ENCODE data around the gene CTBP2.

CTBP2 gene

DNA sequence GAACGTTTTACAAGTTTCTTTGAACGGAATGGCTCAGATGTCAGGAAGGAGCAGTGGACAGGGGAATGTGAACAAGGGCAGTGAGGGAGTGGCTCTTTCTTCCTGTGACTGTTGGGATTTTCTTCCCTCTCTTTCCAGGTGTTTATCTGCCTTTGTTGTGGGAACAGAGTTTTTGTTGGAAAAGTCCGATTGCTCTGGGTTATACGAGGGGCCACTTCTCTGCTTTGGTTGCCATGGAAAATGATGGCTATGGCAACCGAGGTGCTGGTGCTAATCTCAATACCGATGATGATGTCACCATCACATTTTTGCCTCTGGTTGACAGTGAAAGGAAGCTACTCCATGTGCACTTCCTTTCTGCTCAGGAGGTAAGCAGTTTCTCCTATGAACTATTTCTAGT, 177.0 kb downstream of the CTBP2 start:
- no peak for TF ChIP-seq CTCF (IDR thresholded peaks at IDR 0.05; ENCODE audit: insufficient read depth, low read length, missing control alignments)

GRCh38 chr10:124978376-124978725, 182.0 kb downstream of the CTBP2 start:
- ChIA-PET POLR2A (no interaction called here), CTCF (interaction anchor here (1.2 kb wide), 1 partner anchor 13 kb away, joined by 7 read pairs; no protein-coding TSS in a partner anchor)
- no peak for TF ChIP-seq CTCF (IDR thresholded peaks at IDR 0.05; ENCODE audit: insufficient read depth, low read length, missing control alignments)
- DNase-seq (ENCODE audit: low read depth, low spot score) = no peak
- no peak overlapping the region for H3K4me3 ChIP-seq (ENCODE audit: low read depth, low read length)

More for the DNA sequence above, 177.0 kb downstream of the CTBP2 start:
- ChIA-PET POLR2A (no interaction called here), CTCF (interaction anchor here (1.3 to 2.9 kb wide), 2 partner anchors 9 kb away, joined by 4 to 15 read pairs; no protein-coding TSS in a partner anchor)
- no peak for DNase-seq (ENCODE audit: low read depth, low spot score)
- H3K4me3 ChIP-seq (ENCODE audit: low read depth, low read length) = no peak overlapping the region

GRCh38 chr10:124977648-124978375, 182.6 kb downstream of the CTBP2 start:
- DNase-seq (ENCODE audit: low read depth, low spot score) = no peak
- ChIA-PET CTCF (interaction anchor here (1.2 kb wide), 1 partner anchor 14 kb away, joined by 7 read pairs; no protein-coding TSS in a partner anchor), POLR2A (no interaction called here)
- H3K4me3 ChIP-seq (ENCODE audit: low read depth, low read length) = no peak overlapping the region
- TF ChIP-seq CTCF (IDR thresholded peaks at IDR 0.05; ENCODE audit: insufficient read depth, low read length, missing control alignments) = no peak

- ChIA-PET POLR2A (no interaction called here), CTCF (no interaction called here)
- TF ChIP-seq CTCF (IDR thresholded peaks at IDR 0.05; ENCODE audit: insufficient read depth, low read length, missing control alignments) = no peak
These were observed 183.2 kb downstream of the CTBP2 start for GRCh38 chr10:124977161-124977560.

GRCh38 chr10:124975977-124976514, 184.3 kb downstream of the CTBP2 start:
- H3K4me3 ChIP-seq (ENCODE audit: low read depth, low read length) = no peak overlapping the region
- CTCF ChIA-PET = interaction anchor here (1.2 to 1.9 kb wide), 2 partner anchors 15 to 17 kb away, joined by 5 read pairs; no protein-coding TSS in a partner anchor
- TF ChIP-seq CTCF (IDR thresholded peaks at IDR 0.05; ENCODE audit: insufficient read depth, low read length, missing control alignments) = no peak
- POLR2A ChIA-PET = no interaction called here
- DNase-seq (ENCODE audit: low read depth, low spot score) = no peak

More at GRCh38 chr10:124977161-124977560, 183.2 kb downstream of the CTBP2 start:
- no peak overlapping the region for H3K4me3 ChIP-seq (ENCODE audit: low read depth, low read length)
- no peak for DNase-seq (ENCODE audit: low read depth, low spot score)

- no peak overlapping the region for H3K4me3 ChIP-seq (ENCODE audit: low read depth, low read length)
- TF ChIP-seq CTCF (IDR thresholded peaks at IDR 0.05; ENCODE audit: insufficient read depth, low read length, missing control alignments) = no peak
- CTCF ChIA-PET = interaction anchor here (1.6 kb wide), 1 partner anchor 9 kb away, joined by 4 read pairs; no protein-coding TSS in a partner anchor
- no peak for DNase-seq (ENCODE audit: low read depth, low spot score)
- POLR2A ChIA-PET = interaction anchor here (0.6 kb wide), 1 partner anchor 238 kb away, joined by 5 read pairs; no protein-coding TSS in a partner anchor
These were observed 186.2 kb downstream of the CTBP2 start for GRCh38 chr10:124974131-124974530.
